Common myeloid progenitor, CD34-positive (primary cell): ENCODE measurements around the gene SLC17A1. TPM values are rescaled to one million over a fixed set of nuclear protein-coding genes. Genes with fewer than 3 reads are reported as not detected.

ENCODE experiments used
- CTCF ChIA-PET: fragments of 350-600 bp; sonication (Branson Sonifier 250); formaldehyde crosslinking; loops from one replicate; lab custom pipeline; 2021; ENCODE audit warnings: antibody characterized with exemption; lab: Charles Lee
- POLR2A ChIA-PET: fragments of 350-600 bp; sonication (Branson Sonifier 250); formaldehyde crosslinking; loops from one replicate; lab custom pipeline; 2021; ENCODE audit warnings: antibody characterized with exemption; lab: Charles Lee
- DNase-seq, 3 donors: peaks; one replicate each; pipeline versions ENCODE4 v3.0.0 to v3.0.0-alpha.2; 2013
- H3K27ac ChIP-seq, 2 experiments: 1 replicate in 1 of 2; 2 replicates in 1 of 2; pipeline ENCODE4 v1.7.0; 2013; ENCODE audit warnings: inconsistent platforms in 2 of 2, low read length in 2 of 2, mild to moderate bottlenecking in 2 of 2, low read depth in 1 of 2, moderate library complexity in 1 of 2; ENCODE audit not compliant: severe bottlenecking in 2 of 2, insufficient read depth in 1 of 2, poor library complexity in 1 of 2
- H3K27me3 ChIP-seq, 5 experiments: replicated peaks in 2 of 5; 1 replicate in 3 of 5; 2 replicates in 2 of 5; pipeline versions ENCODE4 v1.6.1 to v1.7.0; 2013; ENCODE audit warnings: low read length in 4 of 5, mild to moderate bottlenecking in 2 of 5, moderate library complexity in 2 of 5, inconsistent platforms in 1 of 5; ENCODE audit not compliant: insufficient read depth in 5 of 5, control insufficient read depth in 4 of 5
- H3K36me3 ChIP-seq, 4 experiments: 1 replicate in 2 of 4; 2 replicates in 2 of 4; pipeline versions ENCODE4 v1.6.1 to v1.7.0; 2013; ENCODE audit warnings: low read length in 3 of 4, control low read depth in 1 of 4, mild to moderate bottlenecking in 1 of 4; ENCODE audit not compliant: control insufficient read depth in 4 of 4, insufficient read depth in 4 of 4
- H3K4me1 ChIP-seq, 4 experiments: 1 replicate in 3 of 4; 2 replicates in 1 of 4; pipeline versions ENCODE4 v1.6.1 to v1.7.1; 2013; ENCODE audit warnings: low read length in 3 of 4, mild to moderate bottlenecking in 3 of 4, control low read depth in 1 of 4, inconsistent platforms in 1 of 4, moderate library complexity in 1 of 4; ENCODE audit not compliant: control insufficient read depth in 4 of 4, insufficient read depth in 4 of 4; ENCODE audit errors: control extremely low read depth in 1 of 4
- H3K4me3 ChIP-seq, 7 experiments: 1 replicate in 4 of 7; 2 replicates in 3 of 7; pipeline versions ENCODE4 v1.5.1 to v1.7.0; 2013; ENCODE audit warnings: mild to moderate bottlenecking in 7 of 7, low read length in 6 of 7, moderate library complexity in 6 of 7, inconsistent platforms in 2 of 7, low read depth in 2 of 7, control low read depth in 1 of 7; ENCODE audit not compliant: insufficient read depth in 4 of 7, control insufficient read depth in 1 of 7; ENCODE audit errors: extremely low read depth in 1 of 7
- H3K9me3 ChIP-seq, 5 experiments: 1 replicate in 4 of 5; 2 replicates in 1 of 5; pipeline versions ENCODE4 v1.6.1 to v1.7.1; 2013; ENCODE audit warnings: low read length in 4 of 5, mild to moderate bottlenecking in 2 of 5, inconsistent platforms in 1 of 5, low read depth in 1 of 5, moderate library complexity in 1 of 5; ENCODE audit not compliant: control insufficient read depth in 4 of 5, insufficient read depth in 2 of 5; ENCODE audit errors: control extremely low read depth in 1 of 5
- WGBS: methylation state at CpG from one replicate; pipeline ENCODE4 v1.1.5; 2013; ENCODE audit not compliant: insufficient coverage; 5-methylcytosine and 5-hydroxymethylcytosine counted together
- polyA plus RNA-seq: library from polyadenylated mRNA; unstranded; fragments of 120-200 nt; gene quantifications from one replicate; pipeline ENCODE4 v1.2.1, GENCODE V29; 2013

Gene SLC17A1, protein sequence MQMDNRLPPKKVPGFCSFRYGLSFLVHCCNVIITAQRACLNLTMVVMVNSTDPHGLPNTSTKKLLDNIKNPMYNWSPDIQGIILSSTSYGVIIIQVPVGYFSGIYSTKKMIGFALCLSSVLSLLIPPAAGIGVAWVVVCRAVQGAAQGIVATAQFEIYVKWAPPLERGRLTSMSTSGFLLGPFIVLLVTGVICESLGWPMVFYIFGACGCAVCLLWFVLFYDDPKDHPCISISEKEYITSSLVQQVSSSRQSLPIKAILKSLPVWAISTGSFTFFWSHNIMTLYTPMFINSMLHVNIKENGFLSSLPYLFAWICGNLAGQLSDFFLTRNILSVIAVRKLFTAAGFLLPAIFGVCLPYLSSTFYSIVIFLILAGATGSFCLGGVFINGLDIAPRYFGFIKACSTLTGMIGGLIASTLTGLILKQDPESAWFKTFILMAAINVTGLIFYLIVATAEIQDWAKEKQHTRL
- not detected for polyA plus RNA-seq

DNA sequence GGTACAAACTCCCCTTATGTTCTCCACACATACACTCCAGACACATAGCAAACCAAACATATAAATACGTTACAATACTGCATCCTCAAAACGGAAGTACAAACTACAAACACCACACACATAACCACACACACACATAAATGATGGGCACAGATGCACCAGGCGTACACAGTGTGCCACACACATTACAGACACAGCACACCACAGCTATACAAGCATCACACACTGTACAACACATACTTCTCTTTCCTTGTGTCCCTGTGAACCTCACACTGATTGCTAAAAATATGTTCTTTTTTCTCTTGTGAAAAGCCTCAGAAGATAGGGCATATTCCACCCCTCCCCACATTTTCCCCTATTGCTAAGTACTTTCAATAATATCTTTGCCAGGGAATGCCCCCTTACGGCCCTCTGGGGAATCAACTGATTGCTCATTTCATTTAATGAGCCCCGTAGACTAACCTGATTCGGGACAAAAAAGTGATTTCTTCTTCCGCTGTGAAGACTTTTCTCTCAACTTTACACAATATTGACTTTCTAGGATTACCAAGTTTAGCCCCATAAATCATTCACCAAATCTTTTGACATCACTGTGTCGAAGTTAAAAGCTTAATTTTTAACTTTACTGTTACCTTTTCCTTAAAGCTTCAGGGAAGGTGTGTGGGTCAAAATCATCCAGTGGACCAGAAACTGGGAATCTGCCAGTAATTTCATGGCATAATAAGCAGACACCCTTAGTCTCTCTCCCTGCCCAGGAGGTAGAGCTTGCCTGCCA, at the start of gene SLC17A1:
Gene SLC17A1, minus strand, starts transcription at position 521 of the 775 bp plus-strand sequence. CDS start 1,495 bp downstream, outside the sequence.
- Histone ChIP-seq H3K27ac (no peak within 1 kb of the TSS), H3K9me3 (no peaks in the 10 kb centered on the region), H3K36me3 (no peaks in the 10 kb centered on the region), H3K4me1 (peaks cover 0 to 5% (median 0%) of the 10 kb centered on the region in 4 experiments), H3K27me3 (no peaks in the 10 kb centered on the region), H3K4me3 (no peak within 1 kb of the TSS)
- CTCF ChIA-PET: interaction anchor here (1.2 kb wide), 1 partner anchor 50 kb away, joined by 3 read pairs; no protein-coding TSS in a partner anchor
- POLR2A ChIA-PET: no interaction called here
- no peak for DNase-seq
- 94% methylated on average over 6 of the region's 8 CpGs for WGBS

DNA sequence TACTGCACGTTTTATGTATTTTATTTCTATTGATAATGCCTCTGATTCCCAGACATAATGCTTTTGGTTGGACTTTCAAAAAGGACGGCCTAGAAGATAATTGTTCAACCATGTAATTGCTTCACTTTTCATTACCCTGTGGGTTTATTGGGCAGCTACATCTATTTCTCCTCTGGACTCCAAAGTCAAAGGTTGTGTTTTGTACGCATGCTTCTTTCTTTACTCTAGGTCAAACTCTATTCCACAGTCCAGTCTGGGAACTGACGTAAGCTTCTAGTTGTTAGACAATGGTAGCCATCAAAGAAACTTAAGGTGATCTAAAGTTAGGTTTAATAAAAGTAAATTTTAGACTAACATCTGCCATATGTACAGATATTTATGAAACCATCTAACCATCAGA, 48.7 kb upstream of the SLC17A1 start:
- H3K9me3 ChIP-seq: no peaks in the 10 kb centered on the region
- CTCF ChIA-PET: interaction anchor here (0.8 to 1.3 kb wide), 3 partner anchors 8 to 18 kb away, joined by 3 read pairs; no protein-coding TSS in a partner anchor
- no peaks in the 10 kb centered on the region for H3K36me3 ChIP-seq
- no peaks in the 10 kb centered on the region for H3K27me3 ChIP-seq
- no peak for DNase-seq
- POLR2A ChIA-PET: no interaction called here
- WGBS: 100% methylated on average over 2 of the region's 4 CpGs
- H3K27ac ChIP-seq: no peak overlapping the region
- H3K4me1 ChIP-seq: peaks cover 0 to 2% (median 0%) of the 10 kb centered on the region in 4 experiments
- H3K4me3 ChIP-seq: no peak overlapping the region

DNA sequence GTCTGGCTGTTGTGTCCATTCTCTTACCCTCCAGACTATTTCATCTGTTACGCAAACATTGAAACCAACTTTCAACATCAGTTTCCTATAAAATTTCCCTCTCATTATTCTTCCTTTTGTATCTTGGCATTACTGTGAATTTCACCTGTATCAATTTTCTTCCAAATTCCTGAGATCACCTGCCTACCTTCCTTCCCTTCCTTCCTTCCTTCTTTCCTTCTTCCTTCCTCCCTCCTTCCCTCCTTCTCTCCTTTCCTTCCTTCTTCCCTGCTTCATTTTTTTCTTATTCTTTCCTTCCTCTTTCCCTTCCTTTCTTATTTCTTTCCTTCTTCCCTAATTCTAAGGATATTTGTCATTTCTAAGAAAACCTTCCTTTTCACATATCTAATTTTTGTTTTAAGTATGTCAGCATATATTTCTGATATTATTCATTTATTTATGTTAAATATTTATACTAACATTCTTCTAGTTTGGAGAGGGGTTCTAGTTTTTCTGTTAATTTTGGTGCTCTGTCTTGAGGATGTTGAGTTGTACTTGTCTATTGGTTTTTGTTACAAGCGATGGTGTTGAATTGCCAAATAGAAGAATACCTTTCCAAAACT, 47.0 kb upstream of the SLC17A1 start:
- Histone ChIP-seq H3K27ac (no peak overlapping the region), H3K9me3 (no peaks in the 10 kb centered on the region), H3K36me3 (no peaks in the 10 kb centered on the region), H3K4me1 (peaks cover 0 to 6% (median 1%) of the 10 kb centered on the region in 4 experiments), H3K4me3 (no peak overlapping the region), H3K27me3 (no peaks in the 10 kb centered on the region)
- DNase-seq: no peak
- 100% methylated on average over 1 of the region's 2 CpGs for WGBS
- POLR2A ChIA-PET: no interaction called here
- CTCF ChIA-PET: no interaction called here

DNA sequence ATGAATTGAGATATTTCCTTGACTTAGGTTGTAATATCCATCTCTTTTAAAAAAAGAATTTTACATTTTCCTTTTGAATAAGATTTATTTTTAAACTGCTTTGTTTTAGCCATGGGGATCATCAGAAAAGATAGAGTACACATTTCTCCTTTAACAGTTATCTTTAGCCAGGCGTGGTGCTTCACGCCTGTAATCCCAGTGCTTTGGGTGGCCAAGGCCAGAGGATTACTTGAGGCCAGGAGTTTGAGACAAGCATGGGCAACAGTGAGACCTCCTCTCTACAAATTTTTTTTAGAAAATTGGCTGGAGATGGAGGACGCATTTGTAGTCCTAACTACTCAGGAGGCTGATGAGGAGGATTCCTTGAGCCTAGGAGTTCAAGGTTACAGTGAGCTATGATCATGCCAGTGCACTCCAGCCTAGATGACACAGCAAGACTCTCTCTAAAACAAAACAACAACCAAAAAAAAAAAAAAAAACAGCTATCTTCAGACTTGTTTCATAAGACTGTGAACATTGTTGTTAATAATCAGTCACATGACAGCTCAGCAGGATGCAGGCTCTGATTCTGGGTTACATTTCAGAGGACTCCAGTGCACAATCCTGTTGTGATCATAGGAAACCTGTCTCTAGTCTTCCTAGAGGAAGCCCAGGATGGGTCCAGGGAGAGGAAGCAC, 44.2 kb upstream of the SLC17A1 start:
- H3K4me3 ChIP-seq: no peak overlapping the region
- H3K27ac ChIP-seq: no peak overlapping the region
- H3K9me3 ChIP-seq: no peaks in the 10 kb centered on the region
- 100% methylated on average over 2 of the region's 3 CpGs for WGBS
- POLR2A ChIA-PET: interaction anchor here (0.5 kb wide), 1 partner anchor 77 kb away, joined by 3 read pairs; no protein-coding TSS in a partner anchor
- peaks cover 0 to 6% (median 0%) of the 10 kb centered on the region in 4 experiments for H3K4me1 ChIP-seq
- no peak for DNase-seq
- no peaks in the 10 kb centered on the region for H3K27me3 ChIP-seq
- no peaks in the 10 kb centered on the region for H3K36me3 ChIP-seq
- CTCF ChIA-PET: interaction anchor here (1.1 to 1.2 kb wide), 2 partner anchors 10 to 11 kb away, joined by 3 read pairs; no protein-coding TSS in a partner anchor

DNA sequence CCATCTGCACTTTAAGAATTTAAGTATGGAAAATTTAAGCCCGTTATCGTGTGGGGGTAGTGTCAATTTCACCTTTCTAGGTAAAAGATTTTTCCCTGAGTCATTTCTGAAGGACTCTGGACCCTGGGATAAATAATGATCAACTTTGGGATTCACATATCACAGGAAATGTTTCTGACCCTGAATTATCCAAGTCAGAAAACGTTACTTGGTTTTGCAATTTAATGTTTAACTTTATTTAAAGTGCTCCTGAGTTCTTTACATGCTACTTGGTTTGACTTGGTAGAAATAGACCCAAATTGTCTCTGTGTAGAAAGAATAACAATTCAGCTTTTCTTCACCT, 43.7 kb upstream of the SLC17A1 start:
- no peak overlapping the region for H3K4me3 ChIP-seq
- H3K27me3 ChIP-seq: no peaks in the 10 kb centered on the region
- peaks cover 0 to 6% (median 0%) of the 10 kb centered on the region in 4 experiments for H3K4me1 ChIP-seq
- ChIA-PET POLR2A (no interaction called here), CTCF (interaction anchor here (1.2 kb wide), 1 partner anchor 11 kb away, joined by 3 read pairs; no protein-coding TSS in a partner anchor)
- H3K9me3 ChIP-seq: no peaks in the 10 kb centered on the region
- no peak for DNase-seq
- WGBS: 100% methylated on average over 2 of the region's 3 CpGs
- no peak overlapping the region for H3K27ac ChIP-seq
- no peaks in the 10 kb centered on the region for H3K36me3 ChIP-seq

DNA sequence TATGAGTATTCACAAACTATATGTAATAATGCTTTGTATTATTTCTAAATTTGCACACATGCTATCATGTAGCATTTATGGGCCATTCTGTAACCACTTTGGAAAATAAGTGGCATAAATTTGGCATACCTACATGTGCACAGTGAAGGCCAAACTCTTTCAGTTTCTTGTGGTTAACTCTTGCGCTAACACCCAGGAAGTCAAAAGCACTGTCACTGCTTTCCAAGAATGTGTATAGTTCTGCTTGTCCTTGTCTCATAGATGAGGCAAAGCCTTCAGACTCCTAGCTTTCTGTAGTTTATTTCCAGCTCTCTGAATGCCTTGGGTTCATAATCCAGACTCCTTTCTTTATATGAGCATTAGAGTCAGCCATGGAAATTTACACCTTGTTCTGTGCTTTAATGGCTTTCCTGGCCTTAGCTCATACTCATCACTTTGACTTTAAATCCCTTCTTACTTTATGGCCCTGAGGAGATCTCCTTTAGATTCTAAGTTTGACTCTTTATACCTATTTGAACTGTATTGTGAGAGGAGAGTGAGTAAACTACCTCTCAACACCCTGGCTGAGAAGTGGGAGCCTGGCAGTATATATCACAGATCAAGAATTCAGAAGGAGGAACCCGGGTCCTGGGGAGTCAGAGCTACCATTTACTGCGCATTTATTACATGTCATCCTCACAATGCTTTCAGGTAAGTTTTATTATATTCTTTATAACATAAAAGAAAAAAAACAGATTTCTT, 43.1 kb upstream of the SLC17A1 start:
- H3K4me1 ChIP-seq: peaks cover 0 to 6% (median 0%) of the 10 kb centered on the region in 4 experiments
- ChIA-PET CTCF (interaction anchor here (1.2 kb wide), 1 partner anchor 11 kb away, joined by 3 read pairs; no protein-coding TSS in a partner anchor), POLR2A (no interaction called here)
- 100% methylated on average over 1 of the region's 3 CpGs for WGBS
- H3K9me3 ChIP-seq: no peaks in the 10 kb centered on the region
- no peak for DNase-seq
- no peaks in the 10 kb centered on the region for H3K27me3 ChIP-seq
- no peaks in the 10 kb centered on the region for H3K36me3 ChIP-seq
- no peak overlapping the region for H3K4me3 ChIP-seq
- H3K27ac ChIP-seq: no peak overlapping the region
